HG03159 (cell line): ENCODE data around the gene FLVCR1.
"Not testable (repeated sequence)": the region's sequence is repeated elsewhere in the genome, so short reads cannot be mapped to it uniquely, and the experiment has no call there.

Experiments used
- ATAC-seq: cut with Tn5 transposase; IDR thresholded peaks from one replicate; pipeline ENCODE4 v1.9.1; 2021; ENCODE audit warnings: mild to moderate bottlenecking, moderate library complexity; ENCODE audit not compliant: unreplicated experiment

Gene FLVCR1

DNA sequence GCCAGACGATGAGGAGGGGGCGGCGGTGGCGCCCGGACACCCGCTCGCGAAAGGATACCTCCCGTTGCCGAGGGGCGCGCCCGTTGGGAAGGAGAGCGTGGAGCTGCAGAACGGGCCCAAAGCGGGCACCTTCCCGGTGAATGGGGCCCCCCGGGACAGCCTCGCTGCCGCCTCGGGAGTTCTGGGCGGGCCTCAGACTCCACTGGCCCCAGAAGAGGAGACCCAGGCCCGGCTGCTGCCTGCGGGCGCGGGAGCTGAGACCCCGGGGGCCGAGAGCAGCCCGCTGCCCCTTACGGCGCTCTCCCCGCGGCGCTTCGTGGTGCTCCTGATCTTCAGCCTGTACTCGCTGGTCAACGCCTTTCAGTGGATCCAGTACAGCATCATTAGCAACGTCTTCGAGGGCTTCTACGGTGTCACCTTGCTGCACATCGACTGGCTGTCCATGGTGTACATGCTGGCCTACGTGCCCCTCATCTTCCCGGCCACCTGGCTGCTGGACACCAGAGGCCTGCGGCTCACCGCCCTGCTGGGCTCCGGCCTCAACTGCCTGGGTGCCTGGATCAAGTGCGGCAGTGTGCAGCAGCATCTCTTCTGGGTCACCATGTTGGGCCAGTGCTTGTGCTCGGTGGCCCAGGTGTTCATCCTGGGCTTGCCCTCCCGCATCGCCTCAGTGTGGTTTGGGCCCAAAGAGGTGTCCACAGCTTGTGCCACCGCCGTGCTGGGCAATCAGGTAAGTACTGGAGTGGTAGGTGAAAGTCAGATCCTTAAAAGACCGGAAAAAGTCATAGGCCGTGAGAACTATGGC is 588 bp downstream of the FLVCR1 start:
- ATAC-seq = peak; percentile 22

DNA sequence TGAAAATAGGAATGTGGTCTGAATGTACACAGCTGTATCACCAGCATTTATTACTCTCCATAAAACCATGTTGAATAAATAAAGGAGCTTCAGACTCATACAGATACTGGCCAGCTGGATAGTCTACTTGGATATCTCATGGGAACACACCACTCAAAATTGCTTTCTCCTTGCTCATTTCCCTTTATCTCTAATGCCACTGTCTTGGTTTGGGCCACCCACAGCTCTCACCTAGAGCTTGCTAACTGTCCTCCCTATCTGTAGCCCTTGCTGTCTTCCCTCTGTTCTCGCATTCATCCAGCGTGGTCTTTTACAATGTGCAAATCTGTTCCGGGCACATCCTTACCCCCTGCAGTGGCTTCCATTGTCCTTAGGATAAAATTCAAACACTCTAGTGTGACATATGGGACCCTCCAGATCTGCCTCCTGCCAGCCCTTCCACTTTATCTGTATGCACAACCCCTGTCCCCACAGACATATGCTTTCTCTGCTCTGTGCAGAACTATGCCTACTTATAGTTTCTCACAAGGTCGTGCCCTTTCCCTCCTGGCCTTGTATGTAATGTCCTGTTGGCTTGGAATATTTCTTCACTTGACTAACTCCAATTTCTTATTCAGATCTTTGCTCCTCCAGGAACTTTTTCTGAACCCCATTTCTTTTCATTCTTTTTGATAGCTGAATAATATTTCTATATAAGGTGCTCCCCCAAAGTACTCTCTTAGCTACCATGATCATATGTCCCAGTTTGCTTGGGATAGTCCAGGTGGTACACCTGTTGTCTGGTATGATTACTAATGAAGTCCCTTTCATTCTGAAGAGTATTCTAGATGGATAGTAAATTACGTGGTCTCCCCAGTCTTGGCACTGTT is 2.9 kb downstream of the FLVCR1 start:
- ATAC-seq = no peak

DNA sequence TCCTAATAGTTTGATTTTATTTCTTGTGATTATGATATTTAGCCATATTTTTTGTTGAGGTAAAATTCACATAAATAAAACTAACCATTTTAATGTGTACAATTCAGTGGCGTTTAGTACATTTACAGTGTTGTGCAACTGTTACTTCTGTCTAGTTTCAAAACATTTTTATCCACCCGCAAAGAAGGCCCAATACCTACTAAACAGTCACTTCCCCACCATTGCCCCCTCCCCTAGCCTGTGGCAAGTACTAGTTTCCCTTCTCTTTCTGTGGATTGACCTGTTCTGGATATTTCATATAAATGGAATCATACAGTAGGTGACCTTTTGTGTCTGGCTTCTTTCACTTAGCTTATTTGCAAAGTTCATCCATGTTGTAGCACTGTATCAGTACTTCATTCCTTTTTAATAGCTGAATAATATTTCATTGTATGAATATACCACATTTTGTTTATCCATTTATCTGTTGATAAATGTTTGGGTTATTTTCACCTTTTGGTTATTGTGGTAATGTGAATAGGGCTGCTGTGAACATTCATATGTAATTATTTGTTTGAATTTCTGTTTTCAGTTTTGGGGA is 4.1 kb downstream of the FLVCR1 start:
- no peak for ATAC-seq

DNA sequence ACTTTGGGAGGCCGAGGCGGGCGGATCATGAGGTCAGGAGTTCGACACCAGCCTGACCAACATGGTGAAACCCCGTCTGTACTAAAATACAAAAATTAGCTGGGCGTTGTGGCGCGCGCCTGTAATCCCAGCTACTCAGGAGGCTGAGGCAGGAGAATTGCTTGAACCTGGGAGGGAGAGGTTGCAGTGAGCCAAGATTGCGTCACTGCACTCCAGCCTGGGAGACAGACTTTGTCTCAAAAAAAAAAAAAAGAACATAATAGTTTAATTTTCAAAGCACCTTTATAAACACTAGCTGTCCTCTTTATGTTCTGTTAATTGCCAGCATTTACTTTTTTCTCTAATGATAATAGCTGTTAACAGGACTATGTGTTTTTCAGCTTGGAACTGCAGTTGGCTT is 5.3 kb downstream of the FLVCR1 start:
- not testable (repeated sequence) for ATAC-seq

DNA sequence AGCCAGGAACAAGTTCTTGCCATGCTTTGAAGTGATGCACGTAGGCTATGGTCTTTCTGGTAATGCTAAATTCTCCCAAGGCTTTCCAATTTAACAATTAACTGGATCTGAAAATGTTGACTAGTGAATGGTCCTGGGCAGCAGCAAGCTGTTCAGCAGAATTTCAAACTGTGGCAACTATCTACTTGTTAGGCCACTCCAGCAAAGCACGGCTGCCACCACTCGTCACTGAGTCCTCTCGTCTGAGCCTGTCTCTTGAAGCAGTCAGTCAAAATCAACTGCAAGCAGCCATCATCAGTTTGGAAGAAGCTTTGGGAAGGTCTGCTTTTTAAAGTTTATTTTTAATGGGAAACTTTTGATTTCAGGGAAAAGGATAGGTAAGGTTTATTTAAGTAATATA is 6.1 kb downstream of the FLVCR1 start:
- no peak for ATAC-seq

DNA sequence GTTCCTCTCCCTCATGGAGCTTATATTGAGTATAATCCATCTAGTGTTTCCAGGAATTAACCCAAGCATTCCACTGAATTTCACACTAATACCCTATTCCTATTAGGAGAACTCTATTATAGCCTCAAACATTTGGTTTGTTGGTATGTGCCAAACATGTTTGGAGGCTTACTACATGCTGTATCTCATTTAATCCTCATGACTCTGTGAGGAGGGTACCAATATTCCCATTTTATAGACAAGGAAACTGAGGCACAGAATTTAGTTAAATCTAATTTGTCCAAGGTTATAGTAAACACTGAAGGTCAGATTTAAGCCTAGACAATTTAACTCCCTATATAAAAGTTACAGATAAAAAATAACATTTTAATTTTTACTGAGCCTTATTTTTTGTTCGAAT is 9.1 kb downstream of the FLVCR1 start:
- ATAC-seq = no peak

DNA sequence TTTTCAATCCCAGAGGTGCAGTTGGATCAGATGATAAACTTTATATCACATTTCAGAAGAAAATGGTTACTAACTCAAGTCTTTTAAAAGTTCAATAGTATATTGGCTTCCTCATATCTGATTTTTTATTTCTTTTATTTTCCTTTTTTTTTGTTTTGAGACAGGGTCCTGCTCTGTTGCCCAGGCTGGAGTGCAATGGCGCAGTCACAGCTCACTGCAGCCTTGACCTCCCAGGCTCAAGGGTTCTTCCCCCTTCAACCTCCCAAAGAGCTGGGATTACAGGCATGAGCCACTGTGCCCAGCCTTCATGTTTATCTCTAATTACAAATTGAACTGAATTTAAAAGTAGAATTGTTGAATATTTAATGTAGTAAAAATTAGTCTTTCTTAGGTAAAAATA is 13.9 kb downstream of the FLVCR1 start:
- no peak for ATAC-seq

DNA sequence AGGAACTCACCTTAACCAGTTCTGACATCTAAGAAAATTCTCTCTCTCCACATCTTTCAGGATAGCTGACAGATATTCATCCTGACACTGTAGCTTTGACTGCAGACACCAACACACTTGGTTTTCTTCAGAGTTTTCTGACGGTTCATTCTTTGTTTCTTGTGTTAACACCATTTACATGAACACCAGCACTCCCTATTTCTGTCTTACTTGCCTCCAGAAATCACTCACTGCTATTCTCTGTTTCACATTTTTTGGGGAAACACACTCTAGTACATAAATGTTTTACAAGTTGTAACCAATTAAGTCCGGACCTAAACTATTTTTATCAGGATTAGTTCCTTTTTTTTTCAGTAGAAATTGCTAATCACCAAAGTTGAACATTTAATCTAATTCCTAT is 15.4 kb downstream of the FLVCR1 start:
- peak; percentile 72 for ATAC-seq

DNA sequence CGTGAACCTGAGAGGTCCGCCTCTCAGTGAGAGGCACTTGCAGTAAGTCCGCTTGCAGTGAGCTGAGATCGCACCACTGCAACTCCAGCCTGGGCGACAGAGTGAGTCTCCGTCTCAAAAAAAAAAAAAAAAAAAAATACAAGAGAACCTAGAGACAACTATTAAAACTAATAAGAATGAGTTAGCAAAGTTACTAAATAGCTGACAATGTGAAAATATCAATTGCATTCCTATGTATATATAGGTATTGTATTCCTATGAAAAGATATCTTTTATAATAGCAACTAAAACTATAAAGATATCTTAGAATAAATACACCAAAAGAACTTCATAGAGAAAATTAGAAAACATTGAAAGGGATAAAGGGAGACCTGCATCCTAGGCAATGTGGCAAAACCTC is 20.3 kb downstream of the FLVCR1 start:
- ATAC-seq = no peak

DNA sequence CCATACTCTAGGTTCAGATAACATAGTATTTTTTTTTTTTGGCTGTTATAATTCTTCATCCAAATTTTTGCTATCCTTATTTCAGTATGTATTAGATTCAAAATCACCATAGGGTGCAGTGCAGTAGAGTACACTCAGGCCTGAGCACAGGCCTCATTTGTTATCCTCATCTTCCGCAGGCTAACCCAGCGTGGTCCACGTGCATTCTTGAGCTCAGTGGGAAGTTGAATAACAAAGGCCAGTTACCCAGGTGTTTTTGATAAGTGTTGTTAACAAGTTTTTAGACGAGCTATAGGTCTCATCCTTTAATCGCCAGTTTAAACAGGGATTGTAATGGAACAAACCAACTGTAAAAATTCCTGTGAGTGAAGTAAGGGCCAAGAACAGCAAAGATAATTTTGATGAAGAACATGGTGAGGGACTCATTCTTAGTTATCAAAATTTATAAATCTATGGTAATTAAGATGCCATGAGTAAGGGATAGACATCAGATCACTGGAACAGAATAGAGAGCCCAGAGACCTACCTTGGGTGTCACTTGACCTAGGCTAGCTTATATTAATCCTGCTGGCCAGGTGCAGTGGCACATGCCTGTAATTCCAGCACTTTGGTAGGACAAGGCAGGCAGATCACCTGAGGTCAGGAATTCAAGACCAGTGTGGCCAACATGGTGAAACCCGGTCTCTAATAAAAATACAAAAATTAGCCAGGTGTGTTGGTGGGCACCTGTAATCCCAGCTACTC is 22.0 kb downstream of the FLVCR1 start:
- no peak for ATAC-seq

DNA sequence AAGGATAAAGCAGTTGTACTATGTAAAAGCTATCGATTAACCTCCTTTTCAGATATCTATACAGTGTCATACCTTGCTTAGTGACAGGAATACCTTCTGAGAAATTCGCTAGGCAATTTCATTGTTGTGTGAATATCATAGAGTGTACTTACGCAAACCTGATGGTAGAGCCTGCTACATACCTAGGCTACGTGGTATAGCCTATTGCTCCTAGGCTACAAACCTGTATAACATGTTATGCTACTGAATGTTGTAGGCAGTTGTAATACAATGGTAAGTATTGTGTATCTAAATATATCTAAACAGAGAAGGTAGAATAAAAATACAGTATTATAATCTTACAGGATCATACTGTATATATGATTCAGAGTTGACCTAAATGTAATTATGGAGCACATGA is 26.5 kb downstream of the FLVCR1 start:
- no peak for ATAC-seq

DNA sequence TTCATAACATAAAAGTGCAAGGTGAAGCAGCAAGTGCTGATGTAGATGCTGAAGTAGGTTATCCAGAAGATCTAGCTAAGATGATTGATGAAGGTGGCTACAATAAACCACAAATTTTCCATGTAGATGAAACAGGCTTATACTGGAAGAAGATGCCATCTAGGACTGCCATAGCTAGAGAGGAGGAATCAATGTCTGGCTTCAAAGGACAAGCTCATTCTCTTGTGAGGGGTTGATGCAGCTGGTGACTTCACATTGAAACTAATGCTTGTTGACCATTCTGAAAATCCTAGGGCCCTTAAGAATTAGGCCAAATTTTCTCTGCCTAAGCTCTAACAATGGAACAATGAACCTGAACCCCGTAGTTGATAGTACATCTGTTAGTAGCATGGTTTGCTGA is 34.0 kb downstream of the FLVCR1 start:
- no peak for ATAC-seq

DNA sequence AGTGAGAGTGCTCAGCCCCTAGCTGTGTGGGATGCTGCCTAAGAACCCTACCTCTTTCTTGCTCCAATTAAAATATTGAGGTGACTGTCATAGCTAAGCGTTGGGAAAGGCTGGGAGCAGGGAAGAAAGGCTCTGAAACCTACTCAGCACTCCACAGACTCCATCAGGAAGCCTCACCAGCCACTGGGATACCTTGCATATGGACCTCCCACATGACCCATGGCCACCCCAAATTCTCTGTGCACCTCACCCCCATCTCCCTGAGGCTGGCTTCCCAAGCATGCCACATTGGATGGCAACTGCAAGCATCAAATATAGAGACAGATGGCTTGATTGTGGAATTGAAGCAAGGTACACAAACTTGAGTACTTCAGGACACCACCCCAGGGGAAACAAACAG is 41.8 kb downstream of the FLVCR1 start:
- ATAC-seq = no peak

DNA sequence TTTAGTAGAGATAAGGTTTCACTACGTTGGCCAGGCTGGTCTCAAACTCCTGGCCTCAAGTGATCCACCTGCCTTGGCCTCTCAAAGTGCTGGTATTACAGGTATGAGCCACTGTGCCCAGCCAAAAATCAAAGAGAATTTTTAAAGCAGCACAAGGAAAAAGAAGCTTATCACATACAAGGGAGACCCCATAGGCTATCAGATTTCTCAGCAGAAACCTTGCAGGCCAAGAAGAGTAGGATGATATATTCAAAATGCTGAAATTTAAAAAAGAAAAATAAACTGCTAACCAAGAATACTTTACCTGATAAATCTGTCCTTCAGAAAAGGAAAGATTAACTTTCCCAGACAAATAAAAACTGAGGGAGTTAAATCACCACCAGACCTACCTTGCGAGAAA is 43.2 kb downstream of the FLVCR1 start:
- ATAC-seq = no peak

DNA sequence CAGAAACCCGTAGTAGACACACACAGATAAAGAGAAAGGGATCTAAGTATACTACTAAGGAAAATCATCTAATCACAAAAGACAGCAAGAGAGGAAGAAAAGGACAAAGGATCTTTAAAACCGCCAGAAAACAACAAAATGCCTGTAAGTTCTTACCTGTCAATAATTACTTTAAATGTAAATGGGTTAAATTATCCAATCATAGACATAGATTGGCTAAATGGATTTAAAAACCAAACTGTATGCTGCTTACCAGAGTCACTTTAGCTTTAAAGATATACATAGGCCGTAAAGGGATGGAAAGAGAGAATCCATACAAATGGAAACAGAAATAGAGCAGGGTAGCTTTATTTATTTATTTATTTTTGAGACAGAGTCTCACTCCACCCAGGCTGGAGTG is 44.0 kb downstream of the FLVCR1 start:
- no peak for ATAC-seq

DNA sequence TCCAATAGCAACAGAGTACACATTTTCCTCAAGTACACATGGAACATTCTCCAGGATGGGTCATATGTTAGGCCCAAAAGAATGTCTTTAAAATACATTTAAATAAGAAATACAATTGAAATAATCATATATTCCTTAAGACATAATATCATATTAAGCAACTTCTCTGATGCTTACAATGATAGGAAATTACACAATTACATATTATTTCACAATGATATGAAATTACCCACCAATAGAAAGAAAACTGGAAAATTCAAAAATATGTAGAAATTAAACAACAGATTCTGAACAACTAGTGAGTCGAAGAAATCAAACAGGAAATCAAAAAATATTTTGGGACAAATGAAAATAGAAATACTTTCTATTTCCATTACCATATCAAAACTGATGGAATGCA is 45.6 kb downstream of the FLVCR1 start:
- no peak for ATAC-seq

DNA sequence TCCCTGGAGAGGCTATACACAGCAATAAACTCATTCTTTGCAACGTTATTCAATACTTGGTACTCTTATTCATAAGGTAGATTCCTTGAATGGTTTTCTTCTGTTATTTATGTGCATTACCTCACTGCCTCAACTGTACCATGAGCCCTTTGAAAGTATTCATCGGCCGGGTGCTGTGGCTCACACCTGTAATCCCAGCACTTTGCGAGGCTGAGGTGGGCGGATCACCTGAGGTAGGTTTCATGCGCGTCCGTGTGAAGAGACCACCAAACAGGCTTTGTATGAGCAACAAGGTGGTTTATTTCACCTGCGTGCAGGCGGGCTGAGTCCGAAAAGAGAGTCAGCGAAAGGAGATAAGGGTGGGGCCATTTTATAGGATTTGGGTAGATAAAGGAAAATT is 50.0 kb downstream of the FLVCR1 start:
- ATAC-seq = not testable (repeated sequence)

DNA sequence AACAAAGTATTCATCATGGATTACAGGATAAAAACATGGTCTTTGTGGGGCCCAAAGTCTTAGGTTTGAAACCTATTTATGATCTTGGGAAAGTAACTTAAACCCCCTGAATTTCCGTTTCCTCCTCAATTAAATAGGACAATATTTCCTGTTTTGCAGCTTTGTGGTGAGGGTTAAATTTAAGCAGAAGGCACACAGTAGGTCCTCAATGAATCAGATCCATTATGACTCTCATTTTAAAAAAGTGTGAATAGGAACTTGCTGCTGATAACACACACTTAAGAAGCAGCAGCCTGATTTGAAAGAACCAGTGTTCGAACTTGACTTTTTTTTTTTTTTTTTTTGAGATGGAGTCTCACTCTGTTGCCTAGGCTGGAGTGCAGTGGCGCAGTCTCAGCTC is 50.9 kb downstream of the FLVCR1 start:
- no peak for ATAC-seq

DNA sequence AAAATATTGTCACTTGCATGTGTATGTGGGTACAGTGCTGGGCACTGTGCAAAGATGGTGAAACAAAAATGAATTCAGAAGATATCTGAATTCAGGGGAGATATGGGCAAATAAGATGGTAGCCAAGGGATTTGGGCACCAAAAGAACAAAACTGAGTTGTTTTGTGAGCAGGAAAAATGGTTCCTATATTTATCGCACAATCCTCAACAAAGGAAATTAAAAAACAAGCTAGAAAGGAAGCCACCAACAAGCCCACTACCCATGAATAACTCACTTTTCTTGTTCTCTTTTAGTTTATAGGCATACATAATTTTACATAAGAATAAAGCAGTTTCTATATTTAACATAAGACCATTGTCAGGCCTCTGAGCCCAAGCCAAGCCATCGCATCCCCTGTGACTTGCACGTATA is 51.6 kb downstream of the FLVCR1 start:
- ATAC-seq = no peak

DNA sequence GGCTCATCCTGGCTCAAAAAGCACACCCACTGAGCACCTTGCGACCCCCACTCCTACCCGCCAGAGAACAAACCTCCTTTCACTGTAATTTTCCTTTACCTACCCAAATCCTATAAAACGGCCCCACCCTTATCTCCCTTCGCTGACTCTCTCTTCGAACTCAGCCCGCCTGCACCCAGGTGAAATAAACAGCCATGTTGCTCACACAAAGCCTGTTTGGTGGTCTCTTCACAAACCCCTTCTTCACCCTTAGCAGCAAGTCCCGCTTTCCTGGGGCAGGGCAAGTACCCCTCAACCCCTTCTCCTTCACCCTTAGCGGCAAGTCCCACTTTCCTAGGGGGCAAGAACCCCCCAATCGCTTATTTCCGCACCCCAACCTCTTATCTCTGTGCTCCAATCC is 52.1 kb downstream of the FLVCR1 start:
- ATAC-seq = not testable (repeated sequence)

DNA sequence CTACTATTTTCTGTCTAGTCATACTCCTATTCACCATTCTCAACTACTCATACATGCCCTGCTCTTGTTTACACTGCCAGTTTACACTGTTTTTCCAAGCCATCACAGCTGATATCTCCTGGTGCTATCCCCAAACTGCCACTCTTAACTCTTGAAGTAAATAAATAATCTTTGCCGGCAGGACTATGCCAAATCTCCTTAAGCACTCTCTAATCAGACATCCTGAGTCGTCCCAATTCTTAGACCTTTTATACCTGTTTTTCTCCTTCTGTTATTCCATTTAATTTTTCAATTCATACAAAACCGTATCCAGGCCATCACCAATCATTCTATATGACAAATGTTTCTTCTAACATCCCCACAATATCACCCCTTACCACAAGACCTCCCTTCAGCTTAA is 55.6 kb downstream of the FLVCR1 start:
- not testable (repeated sequence) for ATAC-seq
